Tibial nerve (tissue), 4 donors: ENCODE data around the gene EXOC3L1. TPM values are rescaled to one million over a fixed set of nuclear protein-coding genes. Genes with fewer than 3 reads are reported as not detected.

Source experiments
- DNase-seq, 2 donors: peaks; one replicate each; pipeline ENCODE4 v3.0.0-alpha.2; 2019; ENCODE audit warnings: low spot score in 2 of 2
- H3K27ac ChIP-seq, 4 donors: fragments of 200-600 bp; sonication (generic) in 3 of 4; one replicate each; pipeline ENCODE4 v1.5.1; 2017 to 2019; ENCODE audit warnings: mild to moderate bottlenecking in 1 of 4
- H3K27me3 ChIP-seq, 2 donors: fragments of 200-600 bp; sonication (generic) in 1 of 2; one replicate each; pipeline versions ENCODE4 v1.5.1 to v1.6.0; 2017 to 2019
- H3K36me3 ChIP-seq, 3 donors: fragments of 200-600 bp; sonication (generic); one replicate each; pipeline ENCODE4 v1.5.1; 2018 to 2019
- H3K4me1 ChIP-seq, 4 donors: fragments of 200-600 bp; sonication (generic) in 3 of 4; one replicate each; pipeline ENCODE4 v1.5.1; 2017 to 2019
- H3K4me3 ChIP-seq, 4 donors: fragments of 200-600 bp; sonication (generic) in 3 of 4; one replicate each; pipeline ENCODE4 v1.5.1; 2017 to 2019; ENCODE audit warnings: mild to moderate bottlenecking in 1 of 4, moderate library complexity in 1 of 4
- H3K9me3 ChIP-seq, 4 donors: fragments of 200-600 bp; sonication (generic) in 3 of 4; one replicate each; pipeline ENCODE4 v1.5.1; 2017 to 2019
- CTCF ChIP-seq, 5 experiments: fragments of 200-600 bp in 3 of 5; fragments of 450-650 bp in 2 of 5; sonication (generic) in 3 of 5; IDR thresholded peaks; one replicate each; pipeline ENCODE4 v1.5.1; 2016 to 2019; ENCODE audit warnings: antibody characterized with exemption in 5 of 5, mild to moderate bottlenecking in 3 of 5, moderate library complexity in 2 of 5
- EP300 ChIP-seq, 2 donors: sonication (generic); formaldehyde crosslinking; IDR thresholded peaks; one replicate each; pipeline ENCODE4 v1.6.1; 2017; ENCODE audit warnings: antibody characterized with exemption in 2 of 2, mild to moderate bottlenecking in 1 of 2
- POLR2A ChIP-seq, 2 donors: fragments of 450-650 bp; IDR thresholded peaks; one replicate each; pipeline ENCODE4 v1.6.1; 2017; ENCODE audit warnings: antibody characterized with exemption in 2 of 2, mild to moderate bottlenecking in 2 of 2, moderate library complexity in 2 of 2
- WGBS, 2 donors: methylation state at CpG; one replicate each; pipeline ENCODE4 v1.1.5; 2018; 5-methylcytosine and 5-hydroxymethylcytosine counted together
- total RNA-seq, 4 donors: library from RNA; depleted of rRNA; stranded (reverse); fragments of >200 nt; gene quantifications; one replicate each; pipeline ENCODE4 v1.1.0, GENCODE V29; 2016

EXOC3L1 gene
- total RNA-seq, 4 donors from 2014 or later: 0.66 to 3.9 (median 2.6) TPM

- H3K4me1 ChIP-seq: peaks cover 0 to 55% (median 26%) of the 10 kb centered on the region in 4 donors
- no peaks in the 10 kb centered on the region for H3K36me3 ChIP-seq
- DNase-seq: no peak
- H3K27me3 ChIP-seq: peaks cover 0 to 16% of the 10 kb centered on the region in 2 donors
- no peaks in the 10 kb centered on the region for H3K9me3 ChIP-seq
- TF ChIP-seq CTCF (IDR thresholded peaks at IDR 0.05): peak in 1 of 5 experiments; percentile 39
- no peak for TF ChIP-seq POLR2A (IDR thresholded peaks at IDR 0.05)
- TF ChIP-seq EP300 (IDR thresholded peaks at IDR 0.05): no peak
- peak overlapping the region in 1 of 4 donors; percentile 65 for H3K27ac ChIP-seq
- peak overlapping the region; percentile 28 to 50 (median 40) for H3K4me3 ChIP-seq
- 9% methylated on average over 17 to 53 of the region's 73 CpGs for WGBS, 2 donors
Measured at GRCh38 chr16:67177743-67178699, 11.9 kb downstream of the EXOC3L1 start.

GRCh38 chr16:67176662-67177061 lies 13.3 kb downstream of the EXOC3L1 start:
- Histone ChIP-seq H3K4me1 (peaks cover 0 to 49% (median 27%) of the 10 kb centered on the region in 4 donors), H3K36me3 (no peaks in the 10 kb centered on the region), H3K27ac (no peak overlapping the region), H3K9me3 (no peaks in the 10 kb centered on the region), H3K27me3 (peaks cover 0 to 16% of the 10 kb centered on the region in 2 donors), H3K4me3 (no peak overlapping the region)
- 89 to 92% methylated on average over 6 to 9 of the region's 12 CpGs for WGBS, 2 donors
- TF ChIP-seq EP300 (IDR thresholded peaks at IDR 0.05) (no peak), CTCF (IDR thresholded peaks at IDR 0.05) (no peak), POLR2A (IDR thresholded peaks at IDR 0.05) (no peak)
- no peak for DNase-seq

GRCh38 chr16:67174706-67175231 lies 15.2 kb downstream of the EXOC3L1 start:
- 29 to 38% methylated on average over 19 to 31 of the region's 31 CpGs for WGBS, 2 donors
- Histone ChIP-seq H3K27me3 (peaks cover 0 to 16% of the 10 kb centered on the region in 2 donors), H3K9me3 (no peaks in the 10 kb centered on the region), H3K36me3 (no peaks in the 10 kb centered on the region), H3K4me1 (peaks cover 0 to 58% (median 34%) of the 10 kb centered on the region in 4 donors), H3K4me3 (peak overlapping the region; percentile 35 to 53 (median 45)), H3K27ac (peak overlapping the region; percentile 2 to 88 (median 81))
- no peak for DNase-seq
- TF ChIP-seq CTCF (IDR thresholded peaks at IDR 0.05): no peak
- TF ChIP-seq POLR2A (IDR thresholded peaks at IDR 0.05): no peak
- no peak for TF ChIP-seq EP300 (IDR thresholded peaks at IDR 0.05)

- DNase-seq: peak; percentile 54 to 72
- no peaks in the 10 kb centered on the region for H3K9me3 ChIP-seq
- 0 to 1% methylated on average over 24 to 66 of the region's 71 CpGs for WGBS, 2 donors
- peak overlapping the region; percentile 35 to 53 (median 45) for H3K4me3 ChIP-seq
- peaks cover 0 to 63% (median 42%) of the 10 kb centered on the region in 4 donors for H3K4me1 ChIP-seq
- peak overlapping the region; percentile 2 to 88 (median 81) for H3K27ac ChIP-seq
- TF ChIP-seq CTCF (IDR thresholded peaks at IDR 0.05) (peak in 2 of 5 experiments; percentile 28 to 48), EP300 (IDR thresholded peaks at IDR 0.05) (peak; percentile 31 to 79), POLR2A (IDR thresholded peaks at IDR 0.05) (peak; percentile 15 to 36)
- no peaks in the 10 kb centered on the region for H3K36me3 ChIP-seq
- H3K27me3 ChIP-seq: peaks cover 0 to 15% of the 10 kb centered on the region in 2 donors
Measured at GRCh38 chr16:67173808-67174705, 15.9 kb downstream of the EXOC3L1 start.
